Stomach (tissue), 4 donors: ENCODE results near the gene GAB1.

ENCODE experiments used
- POLR2A ChIP-seq, 4 donors: fragments of 450-650 bp; IDR thresholded peaks; one replicate each; pipeline ENCODE4 v1.6.1; 2016; ENCODE audit warnings: antibody characterized with exemption in 4 of 4, control low read depth in 2 of 4, mild to moderate bottlenecking in 1 of 4, moderate library complexity in 1 of 4
- POLR2AphosphoS5 ChIP-seq, 3 donors: sonication (generic); formaldehyde crosslinking; IDR thresholded peaks; one replicate each; pipeline ENCODE4 v1.6.1; 2016; ENCODE audit warnings: antibody characterized with exemption in 3 of 3
- TF ChIP-seq, protein P1 (sequence below), 7 experiments: fragments of 450-650 bp in 4 of 7; fragments of 200-600 bp in 3 of 7; sonication (generic) in 3 of 7; IDR thresholded peaks; one replicate each; pipeline ENCODE4 v1.5.1; 2016 to 2019; ENCODE audit warnings: antibody characterized with exemption in 7 of 7, control low read depth in 2 of 7, mild to moderate bottlenecking in 1 of 7

DNA sequence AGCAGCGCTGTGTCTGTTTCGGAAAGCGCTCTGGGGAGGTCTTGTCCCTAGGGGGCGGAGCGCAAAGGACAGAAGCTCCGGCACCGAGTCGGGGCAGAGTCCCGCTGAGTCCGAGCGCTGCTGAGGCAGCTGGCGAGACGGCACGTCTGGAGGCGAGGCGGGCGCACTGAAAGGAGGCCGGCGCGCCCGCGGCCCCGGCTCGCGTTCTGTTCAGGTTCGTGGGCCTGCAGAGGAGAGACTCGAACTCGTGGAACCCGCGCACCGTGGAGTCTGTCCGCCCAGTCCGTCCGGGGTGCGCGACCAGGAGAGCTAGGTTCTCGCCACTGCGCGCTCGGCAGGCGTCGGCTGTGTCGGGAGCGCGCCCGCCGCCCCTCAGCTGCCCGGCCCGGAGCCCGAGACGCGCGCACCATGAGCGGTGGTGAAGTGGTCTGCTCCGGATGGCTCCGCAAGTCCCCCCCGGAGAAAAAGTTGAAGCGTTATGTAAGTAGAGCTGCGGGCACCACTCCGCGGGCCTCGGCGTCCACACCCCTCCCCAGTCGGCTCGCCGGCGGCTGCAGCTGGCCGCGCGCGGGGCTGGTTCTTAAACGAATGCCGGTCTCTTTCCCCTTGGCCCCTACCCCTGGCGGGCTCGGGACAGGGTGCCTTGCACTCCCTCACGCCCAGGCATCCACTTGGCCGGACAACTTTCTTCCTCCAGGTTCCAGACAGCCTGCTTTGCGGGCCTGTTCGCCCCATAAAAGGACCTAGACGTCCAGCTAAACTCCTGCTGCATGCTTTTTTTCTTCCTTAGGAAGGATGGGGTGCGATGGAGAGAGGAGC, at the start of gene GAB1:
- TF ChIP-seq, protein P1, sequence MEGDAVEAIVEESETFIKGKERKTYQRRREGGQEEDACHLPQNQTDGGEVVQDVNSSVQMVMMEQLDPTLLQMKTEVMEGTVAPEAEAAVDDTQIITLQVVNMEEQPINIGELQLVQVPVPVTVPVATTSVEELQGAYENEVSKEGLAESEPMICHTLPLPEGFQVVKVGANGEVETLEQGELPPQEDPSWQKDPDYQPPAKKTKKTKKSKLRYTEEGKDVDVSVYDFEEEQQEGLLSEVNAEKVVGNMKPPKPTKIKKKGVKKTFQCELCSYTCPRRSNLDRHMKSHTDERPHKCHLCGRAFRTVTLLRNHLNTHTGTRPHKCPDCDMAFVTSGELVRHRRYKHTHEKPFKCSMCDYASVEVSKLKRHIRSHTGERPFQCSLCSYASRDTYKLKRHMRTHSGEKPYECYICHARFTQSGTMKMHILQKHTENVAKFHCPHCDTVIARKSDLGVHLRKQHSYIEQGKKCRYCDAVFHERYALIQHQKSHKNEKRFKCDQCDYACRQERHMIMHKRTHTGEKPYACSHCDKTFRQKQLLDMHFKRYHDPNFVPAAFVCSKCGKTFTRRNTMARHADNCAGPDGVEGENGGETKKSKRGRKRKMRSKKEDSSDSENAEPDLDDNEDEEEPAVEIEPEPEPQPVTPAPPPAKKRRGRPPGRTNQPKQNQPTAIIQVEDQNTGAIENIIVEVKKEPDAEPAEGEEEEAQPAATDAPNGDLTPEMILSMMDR (IDR thresholded peaks at IDR 0.05) = peak in 2 of 7 experiments; percentile 17 to 33
- TF ChIP-seq POLR2AphosphoS5 (IDR thresholded peaks at IDR 0.05) (peak in 2 of 3 donors; percentile 23 to 82), POLR2A (IDR thresholded peaks at IDR 0.05) (no peak)
